HUDEP-2 (cell line): ENCODE data around the gene CCDC87.
"Not testable (repeated sequence)": the region's sequence is repeated elsewhere in the genome, so short reads cannot be mapped to it uniquely, and the experiment has no call there.

Experiments used
- DNase-seq, 76 experiments: peaks; one replicate each; lab custom pipeline; 2025; ENCODE audit not compliant: unreplicated experiment in 76 of 76; lab: John Stamatoyannopoulos, UW

The CCDC87 gene

GRCh38 chr11:66582565-66583147, 10.2 kb downstream of the CCDC87 start:
- not testable (repeated sequence) for DNase-seq

GRCh38 chr11:66581261-66581660, 11.6 kb downstream of the CCDC87 start:
- DNase-seq, result no peak

- DNase-seq, result no peak
Measured at GRCh38 chr11:66580803-66581202, 12.1 kb downstream of the CCDC87 start.

GRCh38 chr11:66579017-66579606, 13.8 kb downstream of the CCDC87 start:
- DNase-seq, result peak in 51 of 76 experiments; percentile 2 to 64 (median 35)

GRCh38 chr11:66570850-66571180, 22.0 kb downstream of the CCDC87 start:
- DNase-seq, result no peak

GRCh38 chr11:66570079-66570849, 22.6 kb downstream of the CCDC87 start:
- DNase-seq, result no peak

- no peak for DNase-seq
Measured at GRCh38 chr11:66569076-66569475, 23.8 kb downstream of the CCDC87 start.

GRCh38 chr11:66568124-66568916, 24.5 kb downstream of the CCDC87 start, which contains the start of gene CTSF:
Gene CTSF (minus strand): TSS chr11:66568606. CDS start chr11:66568486, 120 bp downstream.
- DNase-seq, result peak in 73 of 76 experiments; percentile 17 to 85 (median 75)

- DNase-seq, result no peak
Measured at GRCh38 chr11:66567787-66568123, 25.1 kb downstream of the CCDC87 start.

GRCh38 chr11:66566221-66566620, 26.6 kb downstream of the CCDC87 start:
- DNase-seq, result no peak

GRCh38 chr11:66564984-66565383, 27.9 kb downstream of the CCDC87 start:
- DNase-seq, result no peak

GRCh38 chr11:66564538-66564937, 28.3 kb downstream of the CCDC87 start:
- DNase-seq, result no peak

GRCh38 chr11:66563832-66564231, 29.0 kb downstream of the CCDC87 start:
- no peak for DNase-seq

- DNase-seq, result no peak
Measured at GRCh38 chr11:66562907-66563583, 29.8 kb downstream of the CCDC87 start.

- no peak for DNase-seq
Measured at GRCh38 chr11:66562275-66562674, 30.6 kb downstream of the CCDC87 start.

- DNase-seq, result no peak
Measured at GRCh38 chr11:66561975-66562248, 31.0 kb downstream of the CCDC87 start.

GRCh38 chr11:66561178-66561974, 31.5 kb downstream of the CCDC87 start:
- DNase-seq, result no peak

- no peak for DNase-seq
Measured at GRCh38 chr11:66559866-66560676, 32.8 kb downstream of the CCDC87 start.

- DNase-seq, result peak in 44 of 76 experiments; percentile 3 to 62 (median 32)
Measured at GRCh38 chr11:66559142-66559865, 33.6 kb downstream of the CCDC87 start.
